Stomach (tissue), 9 donors: ENCODE data around the gene CLGN. TPM values are rescaled to one million over a fixed set of nuclear protein-coding genes. Genes with fewer than 3 reads are reported as not detected.

ENCODE experiments used
- DNase-seq, 2 donors: peaks; one replicate each; pipeline versions ENCODE4 v3.0.0 to v3.0.0-alpha.2; 2013 to 2019
- H3K27ac ChIP-seq, 5 donors: fragments of 200-600 bp in 4 of 5; sonication (generic) in 4 of 5; one replicate each; pipeline ENCODE4 v1.5.1; 2013 to 2019; ENCODE audit warnings: mild to moderate bottlenecking in 1 of 5, moderate library complexity in 1 of 5
- H3K27me3 ChIP-seq, 3 donors: fragments of 200-600 bp; sonication (generic); one replicate each; pipeline ENCODE4 v1.5.1; 2017 to 2019; ENCODE audit warnings: mixed run types in 1 of 3
- H3K36me3 ChIP-seq, 4 donors: fragments of 200-600 bp; sonication (generic); 1 replicate in 3 of 4; 2 replicates in 1 of 4; pipeline ENCODE4 v1.5.1; 2016 to 2019
- H3K4me1 ChIP-seq, 4 donors: fragments of 200-600 bp; sonication (generic); one replicate each; pipeline ENCODE4 v1.5.1; 2016 to 2019
- H3K4me3 ChIP-seq, 4 donors: fragments of 200-600 bp; sonication (generic) in 3 of 4; one replicate each; pipeline ENCODE4 v1.5.1; 2016 to 2019; ENCODE audit warnings: mild to moderate bottlenecking in 1 of 4
- H3K9me3 ChIP-seq, 4 donors: fragments of 200-600 bp; sonication (generic); one replicate each; pipeline ENCODE4 v1.5.1; 2016 to 2019
- CTCF ChIP-seq, 7 experiments: fragments of 450-650 bp in 4 of 7; fragments of 200-600 bp in 3 of 7; sonication (generic) in 3 of 7; IDR thresholded peaks; one replicate each; pipeline ENCODE4 v1.5.1; 2016 to 2019; ENCODE audit warnings: antibody characterized with exemption in 7 of 7, control low read depth in 2 of 7, mild to moderate bottlenecking in 1 of 7
- EP300 ChIP-seq: sonication (generic); formaldehyde crosslinking; IDR thresholded peaks from one replicate; pipeline ENCODE4 v1.6.1; 2017; ENCODE audit warnings: antibody characterized with exemption
- POLR2A ChIP-seq, 4 donors: fragments of 450-650 bp; IDR thresholded peaks; one replicate each; pipeline ENCODE4 v1.6.1; 2016; ENCODE audit warnings: antibody characterized with exemption in 4 of 4, control low read depth in 2 of 4, mild to moderate bottlenecking in 1 of 4, moderate library complexity in 1 of 4
- POLR2AphosphoS5 ChIP-seq, 3 donors: sonication (generic); formaldehyde crosslinking; IDR thresholded peaks; one replicate each; pipeline ENCODE4 v1.6.1; 2016; ENCODE audit warnings: antibody characterized with exemption in 3 of 3
- WGBS, 5 donors: extraction: QIAGEN DNeasy Blood & Tissue Kit in 3 of 5; methylation state at CpG; one replicate each; pipeline versions ENCODE4 v1.1.5 to v1.1.7; 2013 to 2018; 5-methylcytosine and 5-hydroxymethylcytosine counted together
- intact Hi-C: fragments of 100-400 bp; cut with DNase I; formaldehyde crosslinking; loops from one replicate; pipeline ENCODE4 v1.15.1; 2023; ENCODE audit warnings: low total_unique reads
- polyA plus RNA-seq, 3 donors: library from polyadenylated mRNA; stranded (reverse); fragments of 200-250 nt; gene quantifications; one replicate each; pipeline ENCODE4 v1.2.3, GENCODE V29; 2013
- total RNA-seq, 5 donors: library from RNA; depleted of rRNA; stranded (reverse); fragments of >200 nt; gene quantifications; one replicate each; pipeline versions ENCODE4 v1.1.0 to v1.2.3, GENCODE V29; 2014 to 2016
- donor health status: healthy with polysubstance abuse.
- donor health status: Bipolar disorder and iron deficiency.
- donor health status: healthy.

CLGN gene
- total and polyA plus RNA-seq, 8 donors, result 0.31 to 7.6 (median 1.5) TPM; not detected in 2

- H3K27me3 ChIP-seq, result no peaks in the 10 kb centered on the region
- no peak for DNase-seq
- no peak overlapping the region for H3K27ac ChIP-seq
- H3K4me1 ChIP-seq, result peaks cover 0 to 1% (median under 1%) of the 10 kb centered on the region in 4 donors
- no peak overlapping the region for H3K4me3 ChIP-seq
- TF ChIP-seq CTCF (IDR thresholded peaks at IDR 0.05) (no peak), POLR2AphosphoS5 (IDR thresholded peaks at IDR 0.05) (no peak), EP300 (no peak), POLR2A (IDR thresholded peaks at IDR 0.05) (no peak)
- H3K36me3 ChIP-seq, result peaks cover 0 to 42% (median 29%) of the 10 kb centered on the region in 4 donors
- H3K9me3 ChIP-seq, result no peaks in the 10 kb centered on the region
- intact Hi-C loops, result no loop called here
These were observed 44.7 kb downstream of the CLGN start for GRCh38 chr4:140382732-140383131.

GRCh38 chr4:140374130-140374477, 53.3 kb downstream of the CLGN start:
- Histone ChIP-seq H3K9me3 (no peaks in the 10 kb centered on the region), H3K4me1 (peaks cover 14 to 48% (median 31%) of the 10 kb centered on the region in 4 donors), H3K27me3 (no peaks in the 10 kb centered on the region), H3K27ac (peak overlapping the region; percentile 87 to 92 (median 91)), H3K36me3 (peaks cover 0 to under 1% (median 0%) of the 10 kb centered on the region in 4 donors), H3K4me3 (peak overlapping the region; percentile 76 to 87 (median 82))
- intact Hi-C loops, result no loop called here
- TF ChIP-seq EP300, result no peak
- no peak for TF ChIP-seq CTCF (IDR thresholded peaks at IDR 0.05)
- TF ChIP-seq POLR2AphosphoS5 (IDR thresholded peaks at IDR 0.05), result no peak
- no peak for TF ChIP-seq POLR2A (IDR thresholded peaks at IDR 0.05)
- no peak for DNase-seq
- 3 to 9% (median 7%) methylated on average over 8 of the region's 8 CpGs for WGBS, 5 donors

GRCh38 chr4:140373328-140374129, 53.9 kb downstream of the CLGN start, which contains the start of gene SCOC:
SCOC (plus strand) TSS chr4:140373646; CDS start chr4:140379171, 5,525 bp downstream.
- 0 to 1% (median 1%) methylated on average over 22 to 63 of the region's 63 CpGs for WGBS, 5 donors
- Histone ChIP-seq H3K27ac (peak within 1 kb of the TSS; percentile 87 to 92 (median 91)), H3K36me3 (no peaks in the 10 kb centered on the region), H3K4me1 (peaks cover 14 to 48% (median 31%) of the 10 kb centered on the region in 4 donors), H3K27me3 (no peaks in the 10 kb centered on the region), H3K9me3 (no peaks in the 10 kb centered on the region), H3K4me3 (peak within 1 kb of the TSS; percentile 76 to 87 (median 82))
- intact Hi-C loops, result no loop called here
- TF ChIP-seq CTCF (IDR thresholded peaks at IDR 0.05) (peak in 1 of 7 experiments; percentile 1), EP300 (no peak), POLR2AphosphoS5 (IDR thresholded peaks at IDR 0.05) (peak; percentile 32 to 72 (median 52)), POLR2A (IDR thresholded peaks at IDR 0.05) (no peak)
- DNase-seq, result peak; percentile 99 to 100

- intact Hi-C loops, result no loop called here
- H3K9me3 ChIP-seq, result no peaks in the 10 kb centered on the region
- no peaks in the 10 kb centered on the region for H3K36me3 ChIP-seq
- H3K27me3 ChIP-seq, result no peaks in the 10 kb centered on the region
- 1 to 2% (median 2%) methylated on average over 21 of the region's 21 CpGs for WGBS, 5 donors
- TF ChIP-seq EP300 (no peak), CTCF (IDR thresholded peaks at IDR 0.05) (peak in 3 of 7 experiments; percentile 6 to 19 (median 10))
- peak overlapping the region; percentile 76 to 87 (median 82) for H3K4me3 ChIP-seq
- peak in 1 of 2 donors; percentile 64 for DNase-seq
- peaks cover 14 to 47% (median 31%) of the 10 kb centered on the region in 4 donors for H3K4me1 ChIP-seq
- peak overlapping the region; percentile 69 to 92 (median 89) for H3K27ac ChIP-seq
These were observed 54.6 kb downstream of the CLGN start for GRCh38 chr4:140372751-140373327.
